SJCRH30 (cell line): ENCODE data around the gene RALGAPB. TPM values are rescaled to one million over a fixed set of nuclear protein-coding genes. Genes with fewer than 3 reads are reported as not detected.
"Not testable (repeated sequence)": the region's sequence is repeated elsewhere in the genome, so short reads cannot be mapped to it uniquely, and the experiment has no call there.

Experiments
- DNase-seq, 2 experiments: peaks; one replicate each; pipeline ENCODE4 v3.0.0-alpha.2; 2015 to 2020
- H3K27ac ChIP-seq: fragments of 250-450 bp; sonication (Bioruptor Pico); 2 replicates; pipeline ENCODE4 v1.5.1; 2020; ENCODE audit warnings: mild to moderate bottlenecking, moderate library complexity
- H3K27me3 ChIP-seq: fragments of 250-450 bp; sonication (Bioruptor Pico); 2 replicates; pipeline ENCODE4 v1.5.1; 2020; ENCODE audit warnings: mild to moderate bottlenecking, moderate library complexity
- H3K36me3 ChIP-seq: fragments of 250-450 bp; sonication (Bioruptor Pico); 2 replicates; pipeline ENCODE4 v1.5.1; 2020; ENCODE audit warnings: mild to moderate bottlenecking, moderate library complexity
- H3K4me1 ChIP-seq: fragments of 250-450 bp; sonication (Bioruptor Pico); 2 replicates; pipeline ENCODE4 v1.5.1; 2020; ENCODE audit warnings: mild to moderate bottlenecking, moderate library complexity
- H3K4me3 ChIP-seq: fragments of 250-450 bp; sonication (Bioruptor Pico); 2 replicates; pipeline ENCODE4 v1.5.1; 2020; ENCODE audit warnings: mild to moderate bottlenecking, moderate library complexity
- H3K9me3 ChIP-seq: fragments of 250-450 bp; sonication (Bioruptor Pico); replicated peaks from 2 replicates; pipeline ENCODE4 v1.5.1; 2020; ENCODE audit warnings: mild to moderate bottlenecking, moderate library complexity
- total RNA-seq: library from RNA; depleted of rRNA; stranded (reverse); fragments of >200 nt; shearing (Covaris generic); gene quantifications from 2 replicates; pipeline ENCODE4 v1.2.3, GENCODE V29; 2014; rRNA removed

Gene RALGAPB
- 48.2 and 51.5 TPM in 2 replicates for total RNA-seq

DNA sequence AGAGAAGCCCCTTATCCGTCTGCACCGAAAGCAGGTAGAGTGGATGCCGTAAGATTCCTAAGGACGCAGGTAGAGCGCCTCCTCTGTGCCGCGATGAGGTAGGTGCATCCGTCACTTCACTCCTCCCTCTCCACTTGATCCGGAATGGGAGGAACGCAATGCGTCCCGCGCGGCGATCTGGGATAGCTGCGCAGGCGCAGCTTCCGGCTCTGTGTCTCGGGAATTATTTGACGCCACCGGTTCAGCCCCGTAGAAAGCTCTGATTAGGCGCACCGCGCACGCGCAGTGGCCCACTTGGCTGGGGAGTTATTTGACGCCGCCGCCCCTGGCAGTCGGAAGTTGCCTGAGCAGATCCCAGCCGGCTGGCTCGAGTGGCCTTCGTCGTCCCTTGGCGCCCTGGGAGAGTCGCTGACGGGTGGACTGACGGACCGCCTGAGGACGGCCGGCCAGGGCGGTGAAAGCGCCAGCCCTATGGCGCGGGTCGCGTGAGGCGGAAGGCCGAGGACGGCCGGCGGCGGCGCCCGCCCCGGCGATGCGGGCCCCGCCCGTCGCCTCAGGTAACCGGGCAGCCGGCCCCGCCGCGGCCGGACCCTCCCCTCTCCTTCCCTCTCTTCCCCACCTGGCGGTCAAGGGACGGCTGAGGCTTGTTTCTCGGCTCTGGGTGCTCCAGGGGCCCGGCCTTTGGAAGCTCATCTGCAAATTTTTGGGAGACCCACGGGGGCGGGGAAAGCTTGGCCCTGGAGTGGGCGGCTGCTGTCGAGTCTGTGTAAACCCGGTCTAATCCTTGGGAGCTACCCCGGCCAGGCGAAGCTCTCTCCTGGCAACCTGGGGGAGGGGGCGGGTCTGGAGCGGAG, at the start of gene RALGAPB:
RALGAPB (plus strand) TSS at position 331 of the 854 bp plus-strand sequence. CDS start 15,590 bp downstream, outside the sequence.
- Histone ChIP-seq H3K4me3 (peak within 1 kb of the TSS; percentile 66), H3K27me3 (no peaks in the 10 kb centered on the region), H3K27ac (no peak within 1 kb of the TSS; the same call in 1 of the 2 replicates), H3K4me1 (peaks cover 5% of the 10 kb centered on the region; the same call in 1 of the 2 replicates), H3K36me3 (no peaks in the 10 kb centered on the region), H3K9me3 (no peaks in the 10 kb centered on the region)
- DNase-seq = peak; percentile 100

GRCh38 chr20:38423541-38423940, 49.1 kb upstream of the RALGAPB start:
- no peak for DNase-seq
- H3K27ac ChIP-seq = no peak overlapping the region
- H3K27me3 ChIP-seq = no peaks in the 10 kb centered on the region
- no peak overlapping the region for H3K4me3 ChIP-seq
- no peaks in the 10 kb centered on the region for H3K9me3 ChIP-seq
- H3K36me3 ChIP-seq = peaks cover 100% of the 10 kb centered on the region
- peaks cover 29% of the 10 kb centered on the region for H3K4me1 ChIP-seq

GRCh38 chr20:38424401-38424800, 48.2 kb upstream of the RALGAPB start:
- DNase-seq = peak; percentile 34 to 68

DNA sequence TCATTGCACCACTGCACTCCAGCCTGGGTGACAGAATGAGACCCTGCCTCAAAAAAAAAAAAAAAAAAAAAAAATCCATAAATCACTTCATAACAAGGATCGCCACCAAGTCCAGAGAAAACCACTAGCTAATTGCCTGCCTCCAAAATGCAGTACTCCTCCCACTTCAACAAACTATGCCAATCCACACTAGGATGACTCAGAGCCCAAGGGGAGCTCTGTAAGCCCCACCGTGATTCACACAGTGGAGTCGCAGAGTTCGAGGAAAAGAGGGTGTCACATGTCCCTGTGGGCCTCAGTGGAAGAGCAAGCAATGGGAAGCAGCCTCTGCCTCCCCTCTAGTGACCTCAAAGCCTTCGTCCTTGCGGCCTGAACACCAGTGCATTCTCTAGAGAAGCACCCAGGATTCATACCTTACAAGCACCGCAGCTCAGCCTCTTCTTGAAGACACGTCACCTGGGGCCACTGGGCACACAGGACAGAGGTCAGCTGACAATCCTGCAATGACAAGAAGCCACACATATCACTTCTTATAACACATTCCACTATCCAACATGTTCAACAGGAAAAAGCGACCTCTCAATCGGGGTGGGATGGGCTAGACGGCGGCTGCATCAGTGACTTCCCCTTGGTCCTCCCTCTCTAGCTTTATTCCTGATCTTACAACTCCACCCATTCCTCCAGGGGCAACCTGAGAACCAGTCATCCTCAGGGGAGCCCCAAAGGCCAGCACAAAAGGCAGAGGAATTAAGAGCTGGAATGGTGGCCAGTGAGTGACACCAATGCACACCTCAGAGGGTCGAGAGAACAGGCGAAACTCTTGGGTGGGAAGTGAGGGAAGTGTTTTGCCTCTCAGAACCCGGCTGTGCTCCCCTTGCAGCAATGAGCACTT, 46.4 kb upstream of the RALGAPB start:
- H3K4me3 ChIP-seq = no peak overlapping the region
- peaks cover 31% of the 10 kb centered on the region for H3K4me1 ChIP-seq
- no peaks in the 10 kb centered on the region for H3K9me3 ChIP-seq
- H3K27me3 ChIP-seq = no peaks in the 10 kb centered on the region
- DNase-seq = peak; percentile 54 to 68
- no peak overlapping the region for H3K27ac ChIP-seq
- H3K36me3 ChIP-seq = peaks cover 100% of the 10 kb centered on the region

More at GRCh38 chr20:38424401-38424800, 48.2 kb upstream of the RALGAPB start:
- Histone ChIP-seq H3K36me3 (peaks cover 100% of the 10 kb centered on the region), H3K27me3 (no peaks in the 10 kb centered on the region), H3K27ac (no peak overlapping the region), H3K9me3 (no peaks in the 10 kb centered on the region), H3K4me3 (no peak overlapping the region), H3K4me1 (peaks cover 31% of the 10 kb centered on the region)

- Histone ChIP-seq H3K27ac (no peak overlapping the region), H3K27me3 (no peaks in the 10 kb centered on the region), H3K36me3 (peaks cover 100% of the 10 kb centered on the region), H3K4me3 (no peak overlapping the region), H3K4me1 (peaks cover 31% of the 10 kb centered on the region), H3K9me3 (no peaks in the 10 kb centered on the region)
- no peak for DNase-seq
Observed at GRCh38 chr20:38427655-38428023, 45.0 kb upstream of the RALGAPB start.

GRCh38 chr20:38428800-38429199, 43.8 kb upstream of the RALGAPB start:
- Histone ChIP-seq H3K36me3 (peaks cover 100% of the 10 kb centered on the region), H3K9me3 (no peaks in the 10 kb centered on the region), H3K27me3 (no peaks in the 10 kb centered on the region), H3K4me1 (peaks cover 41% of the 10 kb centered on the region), H3K4me3 (no peak overlapping the region), H3K27ac (no peak overlapping the region)
- DNase-seq = no peak

- H3K27me3 ChIP-seq = no peaks in the 10 kb centered on the region
- H3K4me3 ChIP-seq = no peak overlapping the region
- H3K4me1 ChIP-seq = peaks cover 41% of the 10 kb centered on the region
- no peaks in the 10 kb centered on the region for H3K9me3 ChIP-seq
- H3K27ac ChIP-seq = no peak overlapping the region
- DNase-seq = no peak
- peaks cover 100% of the 10 kb centered on the region for H3K36me3 ChIP-seq
Observed at GRCh38 chr20:38429301-38429700, 43.3 kb upstream of the RALGAPB start.

DNA sequence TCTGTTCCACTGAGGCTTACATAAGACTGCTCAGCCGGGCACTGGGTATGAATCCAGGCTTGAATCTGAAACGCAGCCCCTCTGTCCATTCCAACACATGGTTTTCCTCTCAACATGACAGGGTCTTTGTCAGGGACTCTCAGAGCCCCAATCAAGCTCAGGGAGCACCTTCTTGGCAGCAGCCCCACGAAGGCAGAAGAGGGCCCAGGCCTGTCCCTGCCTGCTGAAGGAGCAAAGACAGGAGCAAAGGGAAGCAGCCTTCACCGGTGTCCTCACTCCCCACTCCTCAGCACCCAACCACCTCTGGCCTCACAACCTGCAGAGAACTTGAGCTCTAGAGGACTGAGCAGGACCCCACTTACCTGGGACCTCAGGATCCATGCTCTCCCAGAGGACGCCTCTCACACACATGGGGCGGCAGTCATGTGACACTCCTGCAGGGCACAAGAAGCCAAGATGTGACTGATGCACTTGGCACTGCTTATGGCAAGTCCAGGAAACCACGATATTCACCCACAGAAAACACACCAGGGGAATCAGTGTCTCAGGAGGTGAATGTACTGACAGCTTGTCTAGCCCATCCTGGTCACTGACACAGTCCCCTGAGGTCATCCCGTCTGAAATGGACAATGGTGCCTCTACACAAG, 41.8 kb upstream of the RALGAPB start:
- Histone ChIP-seq H3K9me3 (no peaks in the 10 kb centered on the region), H3K27me3 (no peaks in the 10 kb centered on the region), H3K36me3 (peaks cover 89% of the 10 kb centered on the region), H3K27ac (no peak overlapping the region), H3K4me1 (peaks cover 35% of the 10 kb centered on the region), H3K4me3 (no peak overlapping the region)
- no peak for DNase-seq

DNA sequence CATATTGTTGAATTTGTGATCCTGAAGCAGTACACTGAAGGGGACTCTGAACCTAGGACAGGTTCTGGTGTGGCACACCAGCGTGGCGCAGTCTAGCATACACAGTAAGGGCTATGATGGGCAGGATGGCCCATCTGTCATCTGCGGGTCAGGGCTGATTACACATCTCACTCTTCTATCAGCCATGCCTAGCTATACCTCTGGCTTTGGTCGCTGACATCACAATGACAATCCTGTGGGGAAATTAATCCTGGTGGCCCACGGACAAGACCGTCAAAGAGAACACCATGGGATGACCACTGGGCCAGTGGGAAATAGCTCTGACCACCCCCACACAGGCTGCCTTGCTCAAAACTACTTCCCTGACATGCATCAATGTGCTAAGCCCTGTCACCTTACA, 40.4 kb upstream of the RALGAPB start:
- DNase-seq = no peak
- Histone ChIP-seq H3K27ac (no peak overlapping the region), H3K36me3 (peaks cover 74% of the 10 kb centered on the region), H3K9me3 (no peaks in the 10 kb centered on the region), H3K4me3 (no peak overlapping the region), H3K27me3 (no peaks in the 10 kb centered on the region), H3K4me1 (peaks cover 22% of the 10 kb centered on the region)

GRCh38 chr20:38432870-38433269, 39.8 kb upstream of the RALGAPB start:
- not testable (repeated sequence) for H3K27me3 ChIP-seq, H3K9me3 ChIP-seq, H3K4me3 ChIP-seq, H3K27ac ChIP-seq, DNase-seq
- Histone ChIP-seq H3K4me1 (peaks cover 16% of the 10 kb centered on the region), H3K36me3 (peaks cover 68% of the 10 kb centered on the region)

DNA sequence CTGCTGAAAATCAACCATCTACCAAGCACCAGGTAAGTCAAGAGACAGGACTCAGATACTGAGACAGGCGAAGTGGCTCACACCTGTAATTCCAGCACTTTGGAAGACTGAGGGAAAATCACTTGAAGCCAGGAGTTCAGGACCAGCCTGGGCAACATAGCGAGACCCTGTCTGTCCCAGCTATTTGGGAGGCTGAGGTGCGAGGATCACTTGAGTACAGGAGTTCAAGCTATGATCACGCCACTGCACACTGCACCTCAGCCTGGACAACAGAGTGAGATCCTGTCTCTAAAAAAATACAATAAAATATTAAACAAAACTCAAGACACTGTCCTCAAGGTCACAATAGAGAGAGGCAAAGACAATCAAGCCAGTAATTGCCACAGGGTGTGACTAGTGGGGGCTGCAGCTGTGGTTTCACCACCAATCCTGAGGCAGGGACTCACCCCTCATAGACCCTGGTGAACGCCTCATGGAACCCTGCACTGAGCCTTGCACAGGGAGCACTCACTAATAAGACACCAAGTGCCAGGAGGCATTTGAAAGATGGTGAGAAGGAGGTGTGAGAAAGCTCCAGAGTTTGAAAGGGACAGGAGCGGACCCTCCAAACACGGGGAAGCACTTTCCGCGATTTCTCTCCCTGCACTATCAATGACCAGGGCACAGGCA, 39.2 kb upstream of the RALGAPB start:
- peaks cover 63% of the 10 kb centered on the region for H3K36me3 ChIP-seq
- H3K27ac ChIP-seq = no peak overlapping the region
- no peaks in the 10 kb centered on the region for H3K9me3 ChIP-seq
- H3K4me1 ChIP-seq = peaks cover 12% of the 10 kb centered on the region
- no peak for DNase-seq
- peak overlapping the region; percentile 86 for H3K4me3 ChIP-seq
- no peaks in the 10 kb centered on the region for H3K27me3 ChIP-seq

DNA sequence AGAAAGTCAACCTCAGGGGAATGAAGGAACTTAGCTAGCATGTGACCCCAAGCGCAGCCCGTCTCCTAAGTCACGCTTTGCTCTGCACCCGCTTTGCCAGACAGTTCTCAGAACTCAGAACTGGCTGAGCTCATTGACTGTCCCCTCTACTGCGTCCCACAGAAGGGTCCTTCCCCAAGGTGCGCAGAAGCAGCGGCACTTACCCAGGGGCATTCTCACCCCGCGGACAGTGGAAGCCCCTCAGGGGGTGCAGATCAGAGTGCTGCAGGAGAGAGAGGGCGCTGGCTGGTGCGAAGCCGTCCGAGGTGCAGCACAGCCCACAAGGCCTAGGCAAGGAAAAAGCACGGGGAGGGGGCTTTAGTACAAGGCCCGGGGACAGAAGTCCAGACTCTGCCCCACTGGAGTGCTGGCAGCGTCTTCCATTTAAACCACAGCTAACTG, 38.3 kb upstream of the RALGAPB start:
- Histone ChIP-seq H3K36me3 (peaks cover 54% of the 10 kb centered on the region), H3K4me1 (peaks cover 9% of the 10 kb centered on the region)
- peak; percentile 34 to 46 for DNase-seq

DNA sequence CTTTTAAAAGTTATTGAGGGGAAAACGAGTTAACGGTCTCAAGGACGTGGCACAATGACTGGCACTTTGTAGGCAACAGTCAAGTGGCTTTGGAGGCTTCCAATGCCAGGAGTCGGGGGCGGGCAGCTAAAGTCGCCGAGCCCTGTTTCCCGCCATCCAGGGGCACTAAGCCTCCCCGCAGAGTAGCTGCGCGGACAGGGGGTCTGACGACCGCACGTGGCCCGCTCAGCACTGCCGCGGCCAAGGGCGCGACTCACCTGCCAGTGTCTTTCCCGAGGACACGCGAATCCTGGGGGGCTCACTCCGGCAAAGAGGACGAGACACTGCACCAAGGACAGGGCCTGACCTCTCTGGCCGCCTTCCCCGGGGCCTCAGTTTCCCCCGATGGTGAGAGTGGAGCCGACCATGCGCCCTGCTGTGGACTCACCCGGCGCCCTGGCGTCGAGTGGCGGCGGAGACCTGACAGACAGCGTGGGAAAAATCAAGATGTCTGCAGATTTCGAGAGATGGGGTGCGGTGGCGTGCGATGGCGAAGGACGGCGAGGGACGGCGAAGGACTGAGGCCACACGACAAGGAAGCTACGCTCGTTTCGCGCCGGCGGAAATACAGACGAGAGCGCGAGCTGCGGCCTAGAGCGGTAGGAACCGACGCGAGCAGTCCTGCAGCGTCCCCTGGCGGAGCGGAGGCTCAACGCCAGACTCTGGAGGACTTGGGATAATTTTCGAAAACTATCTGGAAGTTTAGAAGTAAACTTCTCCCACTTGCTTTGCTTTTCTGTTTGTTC, 37.7 kb upstream of the RALGAPB start, which contains the start of gene SNHG17:
SNHG17 (minus strand) TSS at position 559 of the 785 bp plus-strand sequence.
- DNase-seq = peak; percentile 95 to 97
- H3K4me1 ChIP-seq = peaks cover 9% of the 10 kb centered on the region
- peak within 1 kb of the TSS; percentile 86 for H3K4me3 ChIP-seq
- peaks cover 48% of the 10 kb centered on the region for H3K36me3 ChIP-seq
- H3K9me3 ChIP-seq = no peaks in the 10 kb centered on the region
- H3K27ac ChIP-seq = peak within 1 kb of the TSS; percentile 85
- H3K27me3 ChIP-seq = no peaks in the 10 kb centered on the region

More for the DNA sequence above, 38.3 kb upstream of the RALGAPB start:
- H3K4me3 ChIP-seq = peak overlapping the region; percentile 86
- no peaks in the 10 kb centered on the region for H3K9me3 ChIP-seq
- H3K27me3 ChIP-seq = no peaks in the 10 kb centered on the region
- H3K27ac ChIP-seq = peak overlapping the region; percentile 85
